ENCODE measurements around the gene RSPRY1. TPM values are rescaled to one million over a fixed set of nuclear protein-coding genes. Genes with fewer than 3 reads are reported as not detected.

RSPRY1 gene
- total and polyA plus RNA-seq, 2 of the 4 experiments (the other 2 are of a cell fraction): 25.2 to 62.2 TPM

GRCh38 chr16:57213462-57213861 lies 27.3 kb downstream of the RSPRY1 start:
- Histone ChIP-seq H3K4ac (ENCODE audit: low read depth, low read length) (no peak overlapping the region), H3K23ac (ENCODE audit: low read depth, low read length) (no peak overlapping the region), H3K4me3 (ENCODE audit: insufficient read depth, low read depth, low read length) (no peak overlapping the region), H2AK9ac (replicated peaks; ENCODE audit: low read depth, low read length, poor library complexity) (no peak overlapping the region), H4K8ac (ENCODE audit: low read depth in 2 of 2, low read length in 2 of 2) (no peak overlapping the region), H2BK120ac (ENCODE audit: low read depth, low read length) (no peak overlapping the region), H3K9me3 (ENCODE audit: control insufficient read depth, insufficient read depth, low read length) (peaks cover 26% of the 10 kb centered on the region), H4K91ac (ENCODE audit: insufficient read depth, low read depth, low read length) (no peak overlapping the region), H2AK5ac (ENCODE audit: low read depth, low read length) (no peak overlapping the region), H2AFZ (replicated peaks; ENCODE audit: low read length, poor library complexity) (no peak overlapping the region), H4K5ac (ENCODE audit: low read depth, low read length) (no peak overlapping the region), H3K18ac (ENCODE audit: low read depth, low read length) (no peak overlapping the region), H3K4me2 (ENCODE audit: low read depth, low read length) (no peak overlapping the region), H2BK20ac (ENCODE audit: low read depth, low read length) (no peak overlapping the region), H3K14ac (replicated peaks; ENCODE audit: low read depth, low read length) (no peak overlapping the region), H2BK5ac (ENCODE audit: low read depth, low read length, poor library complexity, severe bottlenecking) (no peak overlapping the region), H3K79me1 (ENCODE audit: low read depth in 1 of 2, low read length in 2 of 2) (peaks cover 11 to 16% of the 10 kb centered on the region in 2 experiments; a peak in 2 of 4 replicates), H3K27me3 (ENCODE audit: control insufficient read depth, insufficient read depth, low read length) (no peaks in the 10 kb centered on the region), H3K9me1 (ENCODE audit: insufficient read depth, low read length) (peaks cover 3% of the 10 kb centered on the region; the same call in 1 of the 2 replicates), H3K56ac (ENCODE audit: extremely low read depth, insufficient read depth, low read length) (no peak overlapping the region), H3K27ac (ENCODE audit: insufficient read depth, low read length) (no peak overlapping the region), H3K9ac (ENCODE audit: low read depth, low read length) (no peak overlapping the region), H2BK15ac (ENCODE audit: low read depth, low read length) (no peak overlapping the region), H4K20me1 (ENCODE audit: insufficient read depth, low read length) (no peaks in the 10 kb centered on the region), H3K36me3 (ENCODE audit: control insufficient read depth, insufficient read depth, low read length) (peaks cover 55% of the 10 kb centered on the region), H3K4me1 (ENCODE audit: control insufficient read depth, insufficient read depth, low read length) (no peaks in the 10 kb centered on the region)
- WGBS, 2 experiments (ENCODE audit: extremely low coverage in 2 of 2, insufficient read length in 1 of 2): no CpG with 5 or more reads among the region's 1 CpG
- no peak for TF ChIP-seq SMC3 (IDR thresholded peaks at IDR 0.05; ENCODE audit: low read depth, low read length)
- TF ChIP-seq MXI1 (IDR thresholded peaks at IDR 0.05; ENCODE audit: borderline replicate concordance, low read depth, low read length): no peak
- no peak for TF ChIP-seq RFX5 (IDR thresholded peaks at IDR 0.05; ENCODE audit: low read depth, low read length)
- TF ChIP-seq RCOR1 (IDR thresholded peaks at IDR 0.05; ENCODE audit: insufficient replicate concordance, low read length): no peak
- no peak for TF ChIP-seq CHD1 (IDR thresholded peaks at IDR 0.05; ENCODE audit: low read depth, low read length)
- TF ChIP-seq USF2 (IDR thresholded peaks at IDR 0.05; ENCODE audit: low read depth, low read length): no peak
- no peak for TF ChIP-seq FOS (IDR thresholded peaks at IDR 0.05; ENCODE audit: low read depth, low read length)
- TF ChIP-seq CTCF (conservative IDR thresholded peaks at IDR 0.05; ENCODE audit: low read depth, low read length): no peak
- no peak for TF ChIP-seq MAFK (IDR thresholded peaks at IDR 0.05; ENCODE audit: low read depth, low read length)
- TF ChIP-seq RAD21 (IDR thresholded peaks at IDR 0.05; ENCODE audit: low read length): no peak
- TF ChIP-seq MAZ (IDR thresholded peaks at IDR 0.05; ENCODE audit: borderline replicate concordance, low read depth, low read length): no peak
- no peak for TF ChIP-seq BHLHE40 (IDR thresholded peaks at IDR 0.05; ENCODE audit: low read depth, low read length)
- no peak for TF ChIP-seq CEBPB (IDR thresholded peaks at IDR 0.05; ENCODE audit: low read depth, low read length)
- no peak for TF ChIP-seq NFE2L2 (IDR thresholded peaks at IDR 0.05; ENCODE audit: low read depth, low read length)
- no peak for TF ChIP-seq ELK1 (IDR thresholded peaks at IDR 0.05; ENCODE audit: borderline replicate concordance, low read depth, low read length)
- dilution Hi-C loops (cut with HindIII; ENCODE audit: low sequenced_read_pairs, unreplicated experiment): no loop called here
- in situ Hi-C loops (cut with MboI; ENCODE audit: low sequenced_read_pairs): no loop called here
- intact Hi-C loops (cut with micrococcal nuclease): no loop called here
- no peak for ATAC-seq (ENCODE audit: low read depth)
- POLR2A ChIA-PET (ENCODE audit: unreplicated experiment): no interaction called here
- DNase-seq: no peak
- BruUV-seq (replicated peaks): no TSS peak
- CTCF ChIA-PET: no interaction called here
